Fibroblast of mammary gland (primary cell): Measurements from ENCODE around the gene IGF1R.

Experiments used
- DNase-seq: peaks from one replicate; pipeline ENCODE4 v3.0.0-alpha.2; 2010; ENCODE audit warnings: low read depth
- H3K4me3 ChIP-seq: 2 replicates; pipeline ENCODE4 v1.5.1; 2011; ENCODE audit warnings: low read depth, mild to moderate bottlenecking, low read length, moderate library complexity; ENCODE audit not compliant: control insufficient read depth
- CTCF ChIP-seq: conservative IDR thresholded peaks from 2 replicates; pipeline ENCODE4 v1.5.1; 2011; ENCODE audit warnings: low read depth, low read length, inconsistent platforms; ENCODE audit not compliant: control insufficient read depth, insufficient read depth

Gene IGF1R

GRCh38 chr15:98740295-98740694, 92.0 kb downstream of the IGF1R start:
- no peak for DNase-seq
- TF ChIP-seq CTCF, result no peak
- H3K4me3 ChIP-seq, result no peak overlapping the region

- no peak for TF ChIP-seq CTCF
- no peak for DNase-seq
- no peak overlapping the region for H3K4me3 ChIP-seq
Measured at GRCh38 chr15:98740963-98741362, 92.6 kb downstream of the IGF1R start.

- no peak for DNase-seq
- no peak for TF ChIP-seq CTCF
- H3K4me3 ChIP-seq, result no peak overlapping the region
Measured at GRCh38 chr15:98743177-98743576, 94.8 kb downstream of the IGF1R start.

- H3K4me3 ChIP-seq, result no peak overlapping the region
- TF ChIP-seq CTCF, result no peak
- no peak for DNase-seq
Measured at GRCh38 chr15:98744506-98744905, 96.2 kb downstream of the IGF1R start.

- no peak for TF ChIP-seq CTCF
- no peak overlapping the region for H3K4me3 ChIP-seq
- DNase-seq, result no peak
Measured at GRCh38 chr15:98745179-98745578, 96.8 kb downstream of the IGF1R start.

- no peak for DNase-seq
- no peak overlapping the region for H3K4me3 ChIP-seq
- TF ChIP-seq CTCF, result no peak
Measured at GRCh38 chr15:98745650-98746374, 97.5 kb downstream of the IGF1R start.
